Measurements from ENCODE around the gene RAB43. TPM values are rescaled to one million over a fixed set of nuclear protein-coding genes. Genes with fewer than 3 reads are reported as not detected.

Gene RAB43
- total RNA-seq, 1 donor from 2014 or later: 8.6 TPM

GRCh38 chr3:129126726-129127280, 5.2 kb upstream of the RAB43 start:
- intact Hi-C loops (cut with DNase I): loop anchor here (10.0 kb wide), 1 partner anchor 72 kb away; no protein-coding TSS in a partner anchor
- peaks cover 0 to 39% of the 10 kb centered on the region in 2 donors for H3K36me3 ChIP-seq
- no peak overlapping the region for H3K27ac ChIP-seq

GRCh38 chr3:129123314-129124060, 1.9 kb upstream of the RAB43 start:
- peaks cover 20% of the 10 kb centered on the region for H3K4me1 ChIP-seq
- H3K27me3 ChIP-seq: no peaks in the 10 kb centered on the region
- no peak overlapping the region for H3K4me3 ChIP-seq
- TF ChIP-seq POLR2AphosphoS5 (IDR thresholded peaks at IDR 0.05; ENCODE audit: insufficient read depth in 1 of 2, low read depth in 1 of 2): no peak
- no peak for TF ChIP-seq CTCF (IDR thresholded peaks at IDR 0.05)
- TF ChIP-seq POLR2A (IDR thresholded peaks at IDR 0.05): no peak
- intact Hi-C loops (cut with DNase I): loop anchor here (10.0 kb wide), 1 partner anchor 69 kb away; no protein-coding TSS in a partner anchor
- H3K9me3 ChIP-seq: no peaks in the 10 kb centered on the region
- DNase-seq (ENCODE audit: extremely low spot score in 2 of 2): no peak
- no peak overlapping the region for H3K27ac ChIP-seq
- H3K36me3 ChIP-seq: peaks cover 0 to 6% of the 10 kb centered on the region in 2 donors

More at GRCh38 chr3:129126726-129127280, 5.2 kb upstream of the RAB43 start:
- TF ChIP-seq CTCF (IDR thresholded peaks at IDR 0.05) (no peak), POLR2AphosphoS5 (IDR thresholded peaks at IDR 0.05; ENCODE audit: insufficient read depth in 1 of 2, low read depth in 1 of 2) (no peak)
- no peak for DNase-seq (ENCODE audit: extremely low spot score in 2 of 2)
- Histone ChIP-seq H3K4me1 (no peaks in the 10 kb centered on the region), H3K27me3 (no peaks in the 10 kb centered on the region), H3K9me3 (no peaks in the 10 kb centered on the region), H3K4me3 (no peak overlapping the region)

GRCh38 chr3:129122412-129123011, 908 bp upstream of the RAB43 start:
- intact Hi-C loops (cut with DNase I): loop anchor here (10.0 kb wide), 1 partner anchor 68 kb away; no protein-coding TSS in a partner anchor
- no peak for DNase-seq (ENCODE audit: extremely low spot score in 2 of 2)
- Histone ChIP-seq H3K27ac (peak overlapping the region; percentile 95), H3K27me3 (no peaks in the 10 kb centered on the region), H3K9me3 (no peaks in the 10 kb centered on the region), H3K36me3 (no peaks in the 10 kb centered on the region), H3K4me3 (peak overlapping the region; percentile 68 to 85), H3K4me1 (peaks cover 28% of the 10 kb centered on the region)
- TF ChIP-seq POLR2A (IDR thresholded peaks at IDR 0.05) (no peak), POLR2AphosphoS5 (IDR thresholded peaks at IDR 0.05; ENCODE audit: insufficient read depth in 1 of 2, low read depth in 1 of 2) (peak in 1 of 2 donors; percentile 19)

- no peaks in the 10 kb centered on the region for H3K36me3 ChIP-seq
- H3K27me3 ChIP-seq: no peaks in the 10 kb centered on the region
- no peaks in the 10 kb centered on the region for H3K9me3 ChIP-seq
- H3K4me1 ChIP-seq: peaks cover 28% of the 10 kb centered on the region
- TF ChIP-seq CTCF (IDR thresholded peaks at IDR 0.05) (no peak), POLR2A (IDR thresholded peaks at IDR 0.05) (peak in 1 of 2 donors; percentile 18)
- peak overlapping the region; percentile 95 for H3K27ac ChIP-seq
- intact Hi-C loops (cut with DNase I): loop anchor here (10.0 kb wide), 1 partner anchor 66 kb away; no protein-coding TSS in a partner anchor
- no peak for DNase-seq (ENCODE audit: extremely low spot score in 2 of 2)
- peak overlapping the region; percentile 68 to 85 for H3K4me3 ChIP-seq
Observed at GRCh38 chr3:129121016-129121791, 400 bp downstream of the RAB43 start.

Measured in vagina (tissue), 2 donors.